ENCODE measurements around the gene NFATC2. TPM values are rescaled to one million over a fixed set of nuclear protein-coding genes. Genes with fewer than 3 reads are reported as not detected.

Gene NFATC2
- total and polyA plus RNA-seq, 9 donors, result 2.2 to 9.4 (median 5.1) TPM

DNA sequence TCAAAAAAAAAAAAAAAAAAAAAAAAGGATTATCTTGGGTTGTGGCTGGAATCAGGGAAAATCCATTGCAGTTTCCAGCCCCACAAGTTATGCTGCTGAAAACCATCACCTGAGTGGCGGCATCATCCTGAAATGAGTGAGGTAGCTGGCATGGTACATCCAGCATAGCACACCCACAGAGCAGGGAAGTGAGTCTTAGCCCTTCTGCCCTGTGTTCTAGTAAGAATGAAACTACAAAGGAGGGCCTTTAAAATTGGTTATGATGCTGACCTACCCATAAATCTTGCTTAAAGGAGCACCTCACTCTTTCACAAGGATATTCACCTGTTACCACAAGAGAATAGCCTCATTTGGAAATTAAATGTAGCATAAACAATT, 119.2 kb downstream of the NFATC2 start:
- H3K27ac ChIP-seq, result no peak overlapping the region
- H3K4me3 ChIP-seq, result no peak overlapping the region
- H3K27me3 ChIP-seq, result no peaks in the 10 kb centered on the region
- no peaks in the 10 kb centered on the region for H3K36me3 ChIP-seq
- no peaks in the 10 kb centered on the region for H3K9me3 ChIP-seq
- TF ChIP-seq POLR2A (IDR thresholded peaks at IDR 0.05), result no peak
- TF ChIP-seq, protein P1, sequence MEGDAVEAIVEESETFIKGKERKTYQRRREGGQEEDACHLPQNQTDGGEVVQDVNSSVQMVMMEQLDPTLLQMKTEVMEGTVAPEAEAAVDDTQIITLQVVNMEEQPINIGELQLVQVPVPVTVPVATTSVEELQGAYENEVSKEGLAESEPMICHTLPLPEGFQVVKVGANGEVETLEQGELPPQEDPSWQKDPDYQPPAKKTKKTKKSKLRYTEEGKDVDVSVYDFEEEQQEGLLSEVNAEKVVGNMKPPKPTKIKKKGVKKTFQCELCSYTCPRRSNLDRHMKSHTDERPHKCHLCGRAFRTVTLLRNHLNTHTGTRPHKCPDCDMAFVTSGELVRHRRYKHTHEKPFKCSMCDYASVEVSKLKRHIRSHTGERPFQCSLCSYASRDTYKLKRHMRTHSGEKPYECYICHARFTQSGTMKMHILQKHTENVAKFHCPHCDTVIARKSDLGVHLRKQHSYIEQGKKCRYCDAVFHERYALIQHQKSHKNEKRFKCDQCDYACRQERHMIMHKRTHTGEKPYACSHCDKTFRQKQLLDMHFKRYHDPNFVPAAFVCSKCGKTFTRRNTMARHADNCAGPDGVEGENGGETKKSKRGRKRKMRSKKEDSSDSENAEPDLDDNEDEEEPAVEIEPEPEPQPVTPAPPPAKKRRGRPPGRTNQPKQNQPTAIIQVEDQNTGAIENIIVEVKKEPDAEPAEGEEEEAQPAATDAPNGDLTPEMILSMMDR (IDR thresholded peaks at IDR 0.05), result no peak
- TF ChIP-seq EP300 (IDR thresholded peaks at IDR 0.05), result no peak
- H3K4me1 ChIP-seq (ENCODE audit: insufficient read depth), result peaks cover 7% of the 10 kb centered on the region
- DNase-seq, result no peak
- whole genome bisulfite sequencing, 3 donors, result 98 to 100% (median 100%) methylated on average over 1 of the region's 1 CpG
- intact Hi-C loops (cut with DNase I), result no loop called here

DNA sequence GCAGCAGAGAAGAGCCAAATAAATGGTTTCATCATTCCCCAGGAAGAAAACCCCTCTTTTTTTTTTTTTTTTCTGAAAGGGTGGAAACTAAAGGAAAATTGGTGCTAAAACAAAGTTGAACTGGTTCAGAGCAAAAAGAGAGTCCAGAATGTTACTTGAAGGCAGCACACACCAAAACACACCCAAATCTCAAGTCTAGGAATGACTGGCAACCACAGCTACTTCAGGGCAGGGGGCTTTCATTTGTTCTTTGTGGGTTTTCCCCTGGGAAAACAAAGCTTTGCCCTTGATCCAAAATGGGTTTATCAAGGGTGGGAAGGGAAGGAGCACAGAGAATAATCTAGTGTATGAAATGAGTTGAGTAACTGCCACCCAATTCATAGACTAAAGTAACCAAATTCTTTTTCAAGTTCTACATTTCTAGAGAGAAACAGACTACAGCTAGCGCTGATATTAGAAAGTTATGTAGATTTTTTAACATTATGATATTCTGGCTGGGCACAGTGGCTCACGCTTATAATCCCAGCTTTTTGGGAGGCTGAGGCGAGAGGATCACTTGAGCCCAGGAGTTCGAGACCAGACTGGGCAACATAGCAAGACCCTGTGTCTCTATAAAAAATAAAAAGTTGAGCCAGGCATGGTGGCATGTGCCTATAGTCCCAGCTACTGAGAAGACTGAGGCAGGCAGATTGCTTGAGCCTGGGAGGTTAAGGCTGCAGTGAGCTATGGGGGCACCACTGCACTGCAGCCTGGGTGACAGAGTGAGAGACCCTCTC, 119.8 kb downstream of the NFATC2 start:
- 96 to 98% (median 97%) methylated on average over 4 of the region's 4 CpGs for WGBS, 3 donors
- H3K27ac ChIP-seq, result no peak overlapping the region
- intact Hi-C loops (cut with DNase I), result no loop called here
- no peaks in the 10 kb centered on the region for H3K27me3 ChIP-seq
- no peaks in the 10 kb centered on the region for H3K9me3 ChIP-seq
- TF ChIP-seq POLR2A (IDR thresholded peaks at IDR 0.05), result no peak
- TF ChIP-seq EP300 (IDR thresholded peaks at IDR 0.05), result no peak
- TF ChIP-seq, protein P1 (IDR thresholded peaks at IDR 0.05), result no peak
- peaks cover 2% of the 10 kb centered on the region for H3K4me1 ChIP-seq (ENCODE audit: insufficient read depth)
- no peak overlapping the region for H3K4me3 ChIP-seq
- no peaks in the 10 kb centered on the region for H3K36me3 ChIP-seq
- DNase-seq, result no peak

DNA sequence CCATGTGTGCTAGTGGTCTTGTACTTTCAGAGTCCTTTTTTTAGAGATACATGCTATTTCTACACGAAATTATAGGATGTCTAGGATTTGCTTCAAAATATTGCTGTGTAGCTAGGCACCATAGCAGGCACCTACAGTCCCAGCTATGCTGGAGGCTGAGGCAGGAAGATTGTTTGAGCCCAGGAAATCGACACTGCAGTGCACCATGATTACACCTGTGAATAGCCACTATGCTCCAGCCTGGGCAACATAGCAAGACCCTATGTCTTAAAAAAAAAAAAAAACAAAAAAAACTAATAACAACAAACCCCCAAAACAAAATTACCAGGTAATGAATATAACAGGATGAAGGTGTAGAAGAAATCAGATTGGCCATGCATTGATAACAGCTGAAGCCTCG, 121.7 kb downstream of the NFATC2 start:
- no peaks in the 10 kb centered on the region for H3K4me1 ChIP-seq (ENCODE audit: insufficient read depth)
- no peaks in the 10 kb centered on the region for H3K9me3 ChIP-seq
- intact Hi-C loops (cut with DNase I), result no loop called here
- TF ChIP-seq EP300 (IDR thresholded peaks at IDR 0.05) (no peak), POLR2A (IDR thresholded peaks at IDR 0.05) (no peak)
- TF ChIP-seq, protein P1 (IDR thresholded peaks at IDR 0.05), result no peak
- no peaks in the 10 kb centered on the region for H3K36me3 ChIP-seq
- H3K27me3 ChIP-seq, result no peaks in the 10 kb centered on the region
- no peak overlapping the region for H3K4me3 ChIP-seq
- no peak overlapping the region for H3K27ac ChIP-seq
- DNase-seq, result no peak
- WGBS, 3 donors, result 88 to 92% (median 91%) methylated on average over 3 of the region's 3 CpGs

- no peak for DNase-seq
- intact Hi-C loops (cut with DNase I), result no loop called here
- H3K27ac ChIP-seq, result no peak overlapping the region
- TF ChIP-seq POLR2A (IDR thresholded peaks at IDR 0.05) (no peak), EP300 (IDR thresholded peaks at IDR 0.05) (no peak)
- TF ChIP-seq, protein P1 (IDR thresholded peaks at IDR 0.05), result no peak
- H3K4me3 ChIP-seq, result no peak overlapping the region
- WGBS, 3 donors, result 76 to 84% (median 78%) methylated on average over 1 of the region's 1 CpG
- H3K9me3 ChIP-seq, result no peaks in the 10 kb centered on the region
- no peaks in the 10 kb centered on the region for H3K4me1 ChIP-seq (ENCODE audit: insufficient read depth)
- H3K27me3 ChIP-seq, result no peaks in the 10 kb centered on the region
- no peaks in the 10 kb centered on the region for H3K36me3 ChIP-seq
These were observed 122.4 kb downstream of the NFATC2 start for GRCh38 chr20:51420111-51420510.
